ENCODE measurements around the gene PLCB4.

The PLCB4 gene

GRCh38 chr20:9052136-9052535 lies 16.8 kb upstream of the PLCB4 start:
- Histone ChIP-seq H3K27me3 (no peaks in the 10 kb centered on the region), H3K27ac (no peak overlapping the region), H3K4me2 (no peak overlapping the region), H3K36me3 (no peaks in the 10 kb centered on the region), H3K9ac (no peak overlapping the region), H3K9me3 (replicated peaks in 1 of 11) (peaks cover 19 to 26% (median 25%) of the 10 kb centered on the region in 11 experiments; a peak in 20 of 22 replicates), H3K4me1 (peaks cover 0 to 9% (median 7%) of the 10 kb centered on the region in 10 experiments; a peak in 13 of 20 replicates), H3K4me3 (no peak overlapping the region), H4K20me1 (no peaks in the 10 kb centered on the region)
- no peak for TF ChIP-seq Cebpa-rat (IDR thresholded peaks at IDR 0.05)

- peaks cover 0 to 9% (median 7%) of the 10 kb centered on the region in 10 experiments; a peak in 13 of 20 replicates for H3K4me1 ChIP-seq
- peak overlapping the region in 10 of 11 experiments; percentile 3 to 54 (median 26); a peak in 11 of 22 replicates for H3K4me2 ChIP-seq
- no peaks in the 10 kb centered on the region for H3K36me3 ChIP-seq
- H3K9me3 ChIP-seq (replicated peaks in 1 of 11), result peaks cover 15 to 22% (median 20%) of the 10 kb centered on the region in 11 experiments; a peak in 20 of 22 replicates
- no peak overlapping the region for H3K9ac ChIP-seq
- H3K27me3 ChIP-seq, result no peaks in the 10 kb centered on the region
- no peak overlapping the region for H3K27ac ChIP-seq
- H3K4me3 ChIP-seq, result no peak overlapping the region
- TF ChIP-seq Cebpa-rat (IDR thresholded peaks at IDR 0.05), result no peak
- H4K20me1 ChIP-seq, result no peaks in the 10 kb centered on the region
These were observed 15.8 kb upstream of the PLCB4 start for GRCh38 chr20:9053108-9053507.

- H3K9me3 ChIP-seq (replicated peaks in 1 of 11), result peaks cover 6 to 11% (median 10%) of the 10 kb centered on the region in 11 experiments; a peak in 18 of 22 replicates
- H3K27ac ChIP-seq, result no peak overlapping the region
- H3K9ac ChIP-seq, result no peak overlapping the region
- no peak for TF ChIP-seq Cebpa-rat (IDR thresholded peaks at IDR 0.05)
- no peak overlapping the region for H3K4me2 ChIP-seq
- no peaks in the 10 kb centered on the region for H4K20me1 ChIP-seq
- H3K4me1 ChIP-seq, result peaks cover 0 to 9% (median 7%) of the 10 kb centered on the region in 10 experiments; a peak in 13 of 20 replicates
- no peak overlapping the region for H3K4me3 ChIP-seq
- H3K27me3 ChIP-seq, result no peaks in the 10 kb centered on the region
- no peaks in the 10 kb centered on the region for H3K36me3 ChIP-seq
These were observed 14.7 kb upstream of the PLCB4 start for GRCh38 chr20:9054176-9054575.

- H4K20me1 ChIP-seq, result no peaks in the 10 kb centered on the region
- H3K9me3 ChIP-seq (replicated peaks in 1 of 11), result peaks cover 0 to 3% (median 0%) of the 10 kb centered on the region in 11 experiments; a peak in 1 of 22 replicates
- H3K27ac ChIP-seq, result no peak overlapping the region
- TF ChIP-seq Cebpa-rat (IDR thresholded peaks at IDR 0.05), result no peak
- no peaks in the 10 kb centered on the region; a peak in 1 of 20 replicates for H3K4me1 ChIP-seq
- H3K4me2 ChIP-seq, result no peak overlapping the region
- no peak overlapping the region for H3K4me3 ChIP-seq
- no peak overlapping the region for H3K9ac ChIP-seq
- H3K27me3 ChIP-seq, result no peaks in the 10 kb centered on the region
- H3K36me3 ChIP-seq, result no peaks in the 10 kb centered on the region
These were observed 9.0 kb upstream of the PLCB4 start for GRCh38 chr20:9059931-9060330.

GRCh38 chr20:9061434-9061833 lies 7.5 kb upstream of the PLCB4 start:
- Histone ChIP-seq H3K9me3 (replicated peaks in 1 of 11) (peaks cover 0 to 3% (median 0%) of the 10 kb centered on the region in 11 experiments; a peak in 1 of 22 replicates), H3K4me3 (no peak overlapping the region), H3K9ac (no peak overlapping the region), H3K27me3 (peaks cover 0 to 4% (median 1%) of the 10 kb centered on the region in 11 experiments; a peak in 6 of 22 replicates), H3K27ac (no peak overlapping the region), H3K36me3 (no peaks in the 10 kb centered on the region), H3K4me2 (no peak overlapping the region), H3K4me1 (no peaks in the 10 kb centered on the region; a peak in 1 of 20 replicates), H4K20me1 (no peaks in the 10 kb centered on the region)
- no peak for TF ChIP-seq Cebpa-rat (IDR thresholded peaks at IDR 0.05)

GRCh38 chr20:9062066-9062465 lies 6.8 kb upstream of the PLCB4 start:
- no peak for TF ChIP-seq Cebpa-rat (IDR thresholded peaks at IDR 0.05)
- no peak overlapping the region for H3K4me3 ChIP-seq
- no peak overlapping the region for H3K27ac ChIP-seq
- H3K9ac ChIP-seq, result no peak overlapping the region
- no peaks in the 10 kb centered on the region for H3K36me3 ChIP-seq
- peaks cover under 1 to 10% (median 8%) of the 10 kb centered on the region in 11 experiments; a peak in 20 of 22 replicates for H3K27me3 ChIP-seq
- H3K4me2 ChIP-seq, result no peak overlapping the region
- H4K20me1 ChIP-seq, result no peaks in the 10 kb centered on the region
- no peaks in the 10 kb centered on the region; a peak in 1 of 20 replicates for H3K4me1 ChIP-seq
- peaks cover 0 to 3% (median 0%) of the 10 kb centered on the region in 11 experiments; a peak in 1 of 22 replicates for H3K9me3 ChIP-seq (replicated peaks in 1 of 11)

GRCh38 chr20:9066191-9066590 lies 2.7 kb upstream of the PLCB4 start:
- TF ChIP-seq Cebpa-rat (IDR thresholded peaks at IDR 0.05), result no peak
- Histone ChIP-seq H3K27me3 (peaks cover 42 to 51% (median 49%) of the 10 kb centered on the region in 11 experiments), H3K4me2 (no peak overlapping the region), H3K4me3 (no peak overlapping the region), H3K4me1 (peaks cover 0 to 15% (median 9%) of the 10 kb centered on the region in 10 experiments; a peak in 11 of 20 replicates), H3K27ac (no peak overlapping the region), H3K9me3 (replicated peaks in 1 of 11) (peaks cover 0 to 3% (median 0%) of the 10 kb centered on the region in 11 experiments; a peak in 1 of 22 replicates), H4K20me1 (no peaks in the 10 kb centered on the region), H3K9ac (no peak overlapping the region), H3K36me3 (no peaks in the 10 kb centered on the region)

- TF ChIP-seq Cebpa-rat (IDR thresholded peaks at IDR 0.05), result no peak
- no peaks in the 10 kb centered on the region for H4K20me1 ChIP-seq
- peak overlapping the region; percentile 66 to 78 (median 72) for H3K4me3 ChIP-seq
- H3K27ac ChIP-seq, result no peak overlapping the region
- peaks cover 44 to 65% (median 52%) of the 10 kb centered on the region in 11 experiments for H3K27me3 ChIP-seq
- peak overlapping the region; percentile 87 to 99 (median 98) for H3K4me2 ChIP-seq
- H3K9me3 ChIP-seq (replicated peaks in 1 of 11), result peaks cover 0 to 3% (median 0%) of the 10 kb centered on the region in 11 experiments; a peak in 1 of 22 replicates
- H3K4me1 ChIP-seq, result peaks cover 0 to 15% (median 9%) of the 10 kb centered on the region in 10 experiments; a peak in 11 of 20 replicates
- peak overlapping the region; percentile 44 to 72 (median 56); a peak in 20 of 22 replicates for H3K9ac ChIP-seq
- H3K36me3 ChIP-seq, result no peaks in the 10 kb centered on the region
These were observed 570 bp upstream of the PLCB4 start for GRCh38 chr20:9068233-9068801.

- no peak overlapping the region for H3K9ac ChIP-seq
These were observed 1.4 kb downstream of the PLCB4 start for GRCh38 chr20:9070304-9070703.

More at GRCh38 chr20:9070304-9070703, 1.4 kb downstream of the PLCB4 start:
- Histone ChIP-seq H3K27me3 (peaks cover 44 to 65% (median 52%) of the 10 kb centered on the region in 11 experiments), H4K20me1 (no peaks in the 10 kb centered on the region; a peak in 1 of 22 replicates), H3K36me3 (no peaks in the 10 kb centered on the region), H3K27ac (no peak overlapping the region), H3K4me1 (peaks cover 0 to 15% (median 9%) of the 10 kb centered on the region in 10 experiments; a peak in 11 of 20 replicates), H3K4me2 (no peak overlapping the region), H3K4me3 (no peak overlapping the region), H3K9me3 (replicated peaks in 1 of 11) (no peaks in the 10 kb centered on the region)
- no peak for TF ChIP-seq Cebpa-rat (IDR thresholded peaks at IDR 0.05)

Data from BLaER1 treated with 17β-estradiol and CSF1 and Interleukin-3, amounts not matched to agents 10 nM and 100 nM (cell line).